Breast epithelium (tissue), 3 donors: Measurements from ENCODE around the gene CCDC78.

Experiments used
- CTCF ChIP-seq, 3 donors: fragments of 450-650 bp; IDR thresholded peaks; one replicate each; pipeline ENCODE4 v1.5.1; 2016 to 2017; ENCODE audit warnings: antibody characterized with exemption in 3 of 3, mild to moderate bottlenecking in 3 of 3, moderate library complexity in 3 of 3
- POLR2A ChIP-seq: fragments of 450-650 bp; IDR thresholded peaks from one replicate; pipeline ENCODE4 v1.6.1; 2016; ENCODE audit warnings: antibody characterized with exemption, mild to moderate bottlenecking, moderate library complexity
- POLR2AphosphoS5 ChIP-seq, 3 donors: sonication (generic); formaldehyde crosslinking; IDR thresholded peaks; one replicate each; pipeline ENCODE4 v1.6.1; 2017; ENCODE audit warnings: antibody characterized with exemption in 3 of 3

- TF ChIP-seq POLR2AphosphoS5 (IDR thresholded peaks at IDR 0.05) (no peak), CTCF (IDR thresholded peaks at IDR 0.05) (no peak), POLR2A (no peak)
Measured at GRCh38 chr16:709566-710499, 16.4 kb downstream of the CCDC78 start.
